Epithelial cell of esophagus (primary cell): ENCODE results near the gene PTH1R.

Experiments used
- DNase-seq: peaks from one replicate; pipeline ENCODE4 v3.0.0; 2010; ENCODE audit warnings: low read depth
- H3K4me3 ChIP-seq: 2 replicates; pipeline ENCODE4 v1.5.1; 2011; ENCODE audit warnings: mild to moderate bottlenecking, low read length, control low read depth
- TF ChIP-seq, protein P1 (sequence below): IDR thresholded peaks from 2 replicates; pipeline ENCODE4 v1.5.1; 2011; ENCODE audit warnings: low read depth, mild to moderate bottlenecking, low read length, control low read depth, inconsistent platforms; ENCODE audit not compliant: insufficient read depth; ENCODE audit errors: missing control alignments

The PTH1R gene

GRCh38 chr3:46930945-46931403 lies 53.5 kb downstream of the PTH1R start:
- TF ChIP-seq, protein P1, sequence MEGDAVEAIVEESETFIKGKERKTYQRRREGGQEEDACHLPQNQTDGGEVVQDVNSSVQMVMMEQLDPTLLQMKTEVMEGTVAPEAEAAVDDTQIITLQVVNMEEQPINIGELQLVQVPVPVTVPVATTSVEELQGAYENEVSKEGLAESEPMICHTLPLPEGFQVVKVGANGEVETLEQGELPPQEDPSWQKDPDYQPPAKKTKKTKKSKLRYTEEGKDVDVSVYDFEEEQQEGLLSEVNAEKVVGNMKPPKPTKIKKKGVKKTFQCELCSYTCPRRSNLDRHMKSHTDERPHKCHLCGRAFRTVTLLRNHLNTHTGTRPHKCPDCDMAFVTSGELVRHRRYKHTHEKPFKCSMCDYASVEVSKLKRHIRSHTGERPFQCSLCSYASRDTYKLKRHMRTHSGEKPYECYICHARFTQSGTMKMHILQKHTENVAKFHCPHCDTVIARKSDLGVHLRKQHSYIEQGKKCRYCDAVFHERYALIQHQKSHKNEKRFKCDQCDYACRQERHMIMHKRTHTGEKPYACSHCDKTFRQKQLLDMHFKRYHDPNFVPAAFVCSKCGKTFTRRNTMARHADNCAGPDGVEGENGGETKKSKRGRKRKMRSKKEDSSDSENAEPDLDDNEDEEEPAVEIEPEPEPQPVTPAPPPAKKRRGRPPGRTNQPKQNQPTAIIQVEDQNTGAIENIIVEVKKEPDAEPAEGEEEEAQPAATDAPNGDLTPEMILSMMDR = no peak
- H3K4me3 ChIP-seq = no peak overlapping the region

DNA sequence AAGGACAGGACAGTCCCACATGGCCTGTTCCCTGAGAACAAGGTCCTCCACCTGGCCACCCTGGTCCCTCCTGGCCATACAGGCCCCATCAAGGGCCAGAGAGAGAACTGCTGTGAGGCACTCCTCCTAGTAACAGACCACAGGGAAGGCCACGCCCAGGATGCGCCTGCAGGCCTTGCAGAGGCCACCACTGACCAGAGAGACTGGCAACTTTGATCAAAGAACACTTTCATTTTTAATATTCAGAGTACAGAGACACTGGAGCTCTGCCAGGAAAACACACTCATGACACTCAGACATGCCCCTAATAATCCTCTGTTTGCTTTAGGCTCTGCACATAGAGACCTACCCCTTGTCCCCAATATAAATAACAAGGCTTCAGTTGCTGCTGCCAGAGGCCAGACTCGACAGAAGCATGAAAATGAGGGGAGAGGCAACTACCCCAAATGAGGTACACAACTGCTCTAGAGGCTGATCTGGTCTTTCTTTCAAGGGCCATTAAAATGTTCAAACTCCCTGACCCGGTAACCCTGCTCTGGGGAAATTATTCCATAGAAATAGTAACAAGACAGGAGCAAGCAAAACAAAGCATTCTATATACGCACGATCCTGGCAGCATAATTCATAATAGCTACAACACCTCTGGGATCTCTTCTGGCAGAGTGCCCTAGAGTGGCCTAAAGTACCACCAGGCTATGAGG lies 54.3 kb downstream of the PTH1R start:
- H3K4me3 ChIP-seq = no peak overlapping the region
- TF ChIP-seq, protein P1 = no peak
- no peak for DNase-seq

More at GRCh38 chr3:46930945-46931403, 53.5 kb downstream of the PTH1R start:
- DNase-seq = no peak

DNA sequence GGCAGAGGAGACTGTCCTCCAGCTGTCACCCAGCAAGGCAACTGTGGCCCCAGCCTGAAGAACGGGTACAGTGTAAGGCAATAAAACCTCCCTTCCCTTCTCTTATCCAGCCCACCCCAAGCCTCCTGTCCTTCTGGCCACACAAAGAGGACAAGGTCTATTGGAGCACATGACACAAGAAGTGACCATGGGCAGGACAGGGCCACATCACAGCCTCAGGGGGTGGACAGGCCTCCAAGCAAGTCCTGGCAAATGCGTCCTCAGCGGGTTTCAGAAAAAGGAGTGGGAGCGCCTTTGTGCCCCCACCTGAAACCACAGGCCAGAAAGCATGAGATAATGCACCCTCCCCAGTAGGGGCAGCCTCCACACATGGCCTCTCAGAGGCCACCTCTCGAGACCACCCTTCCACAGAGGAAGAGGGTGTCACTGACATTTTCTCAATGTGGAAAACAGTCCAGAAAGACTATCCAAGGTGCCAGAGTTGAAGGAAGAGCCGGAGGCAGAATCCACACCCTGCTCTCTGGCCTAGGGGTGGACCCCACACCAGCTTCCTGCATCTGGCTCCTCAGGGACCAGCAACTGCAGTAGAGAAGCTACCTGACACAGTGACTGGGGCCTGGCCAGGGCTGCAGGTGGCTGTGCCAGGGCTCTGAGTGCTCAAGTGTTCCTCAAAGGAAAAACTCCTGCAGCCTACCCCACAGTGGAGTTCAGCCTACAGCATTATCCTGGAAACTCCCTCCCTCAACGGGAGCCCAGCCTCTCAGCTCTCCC lies 55.1 kb downstream of the PTH1R start:
- TF ChIP-seq, protein P1 = no peak
- DNase-seq = no peak
- H3K4me3 ChIP-seq = no peak overlapping the region

DNA sequence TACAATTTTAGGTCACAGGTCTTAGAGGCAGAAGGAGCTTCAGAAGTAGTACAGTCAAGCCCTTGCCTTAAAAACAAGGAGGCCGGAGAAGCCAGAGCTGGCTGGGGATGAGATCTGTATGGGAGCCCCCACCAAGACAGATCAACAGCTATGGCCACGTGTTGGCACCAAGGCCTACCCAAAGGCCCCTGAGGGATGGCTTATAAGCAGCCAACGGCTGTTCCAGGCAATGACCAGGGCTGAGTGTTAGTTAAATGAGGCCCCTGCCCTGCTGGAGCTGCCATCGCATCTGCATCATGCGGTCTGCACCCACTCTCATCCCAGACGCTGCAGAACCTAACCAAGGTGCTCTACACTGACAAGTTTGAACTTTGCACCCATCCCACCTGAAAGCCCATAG lies 55.7 kb downstream of the PTH1R start:
- DNase-seq = no peak
- H3K4me3 ChIP-seq = no peak overlapping the region
- TF ChIP-seq, protein P1 = no peak

DNA sequence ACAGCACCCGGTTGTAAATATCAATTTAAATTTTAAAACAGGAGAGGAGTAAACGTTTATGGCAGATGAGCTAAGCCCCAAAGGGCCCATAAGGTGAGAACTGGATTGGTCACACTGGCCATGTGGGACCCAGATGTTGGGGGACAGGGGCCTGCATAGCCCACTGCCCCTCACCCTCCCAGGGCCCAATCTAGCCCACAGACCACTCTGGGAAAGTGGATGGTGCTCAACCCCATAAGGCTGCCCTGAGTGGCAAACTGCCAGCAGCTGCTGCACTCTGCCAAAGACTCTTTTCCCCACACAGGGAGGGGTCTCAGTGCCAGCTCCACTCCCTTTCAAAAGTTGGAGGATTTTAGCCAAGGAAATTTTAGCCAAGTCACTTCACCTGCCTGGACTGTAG lies 56.6 kb downstream of the PTH1R start:
- no peak for DNase-seq
- TF ChIP-seq, protein P1 = no peak
- no peak overlapping the region for H3K4me3 ChIP-seq

DNA sequence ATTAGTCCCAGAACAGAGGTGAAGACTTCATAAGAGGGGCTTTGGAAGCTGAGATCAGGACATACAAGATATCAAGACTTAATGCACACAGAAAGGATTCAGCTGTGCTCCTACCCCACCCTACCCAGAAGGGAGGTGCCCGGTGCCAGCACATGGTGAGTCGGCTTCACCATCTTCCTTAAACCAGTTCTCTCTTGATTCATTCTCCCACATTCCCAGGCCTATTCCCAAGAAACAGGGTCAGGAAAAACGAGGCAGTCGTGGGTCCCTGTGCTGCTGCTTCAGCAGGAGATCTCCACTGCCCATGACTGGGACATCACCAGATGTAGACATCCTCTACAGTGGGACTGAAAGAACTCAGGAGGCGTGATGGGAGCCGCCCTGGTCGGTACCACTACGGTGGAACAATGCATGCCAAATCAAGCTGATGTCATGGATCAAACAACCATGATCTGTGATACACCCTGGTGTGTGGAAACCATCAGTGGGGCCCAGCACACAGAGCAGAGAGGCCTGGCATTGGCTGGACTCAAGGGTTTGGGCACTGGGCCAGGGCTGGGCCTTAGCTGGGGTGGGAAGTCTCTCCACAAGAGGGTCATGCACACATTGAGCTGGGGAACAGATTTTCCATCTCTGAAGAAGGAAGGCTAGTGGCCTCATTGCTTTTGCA lies 57.1 kb downstream of the PTH1R start:
- peak; percentile 92 for DNase-seq
- TF ChIP-seq, protein P1 = no peak
- H3K4me3 ChIP-seq = no peak overlapping the region
